Subcutaneous adipose tissue (tissue), 4 donors: Measurements from ENCODE around the gene FRMD5. TPM values are rescaled to one million over a fixed set of nuclear protein-coding genes. Genes with fewer than 3 reads are reported as not detected.

ENCODE experiments used
- small RNA-seq: library from RNA; depleted of rRNA; stranded (forward); fragments of <200 nt; gene quantifications from one replicate; pipeline ENCODE3, GENCODE V24; 2016
- total RNA-seq, 4 donors: library from RNA; depleted of rRNA; stranded (reverse); fragments of >200 nt; gene quantifications; one replicate each; pipeline ENCODE4 v1.1.0, GENCODE V29; 2016
- TF ChIP-seq, protein P1 (sequence below): fragments of 450-650 bp; IDR thresholded peaks from one replicate; pipeline ENCODE4 v1.5.1; 2016; ENCODE audit warnings: low read depth, mild to moderate bottlenecking, control low read depth, antibody characterized with exemption, moderate library complexity

The FRMD5 gene
- total RNA-seq, 4 donors from 2014 or later, result 0.34 TPM; not detected in 3

DNA sequence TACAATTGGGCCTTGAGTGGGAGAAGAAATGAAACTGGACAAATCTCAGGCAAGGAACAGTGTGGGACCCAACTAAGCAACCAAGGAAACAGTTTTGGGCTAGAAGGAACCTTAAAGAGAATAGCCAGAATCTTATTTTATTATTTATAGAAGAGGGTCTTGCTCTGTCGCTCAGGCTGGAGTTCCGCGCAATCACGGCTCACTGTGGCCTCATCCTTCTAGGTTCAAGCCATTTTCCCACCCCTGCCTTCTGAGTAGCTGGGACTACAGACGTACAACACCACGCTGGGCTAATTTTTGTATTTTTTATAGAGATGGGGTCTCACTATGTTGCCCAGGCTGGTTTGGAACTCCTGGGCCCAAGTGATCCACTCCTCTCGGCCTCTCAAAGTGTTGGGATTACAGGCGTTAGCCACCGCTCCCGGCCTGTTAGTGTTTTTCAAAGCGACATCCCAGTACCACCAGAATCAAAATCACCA, 369.0 kb downstream of the FRMD5 start:
- TF ChIP-seq, protein P1, sequence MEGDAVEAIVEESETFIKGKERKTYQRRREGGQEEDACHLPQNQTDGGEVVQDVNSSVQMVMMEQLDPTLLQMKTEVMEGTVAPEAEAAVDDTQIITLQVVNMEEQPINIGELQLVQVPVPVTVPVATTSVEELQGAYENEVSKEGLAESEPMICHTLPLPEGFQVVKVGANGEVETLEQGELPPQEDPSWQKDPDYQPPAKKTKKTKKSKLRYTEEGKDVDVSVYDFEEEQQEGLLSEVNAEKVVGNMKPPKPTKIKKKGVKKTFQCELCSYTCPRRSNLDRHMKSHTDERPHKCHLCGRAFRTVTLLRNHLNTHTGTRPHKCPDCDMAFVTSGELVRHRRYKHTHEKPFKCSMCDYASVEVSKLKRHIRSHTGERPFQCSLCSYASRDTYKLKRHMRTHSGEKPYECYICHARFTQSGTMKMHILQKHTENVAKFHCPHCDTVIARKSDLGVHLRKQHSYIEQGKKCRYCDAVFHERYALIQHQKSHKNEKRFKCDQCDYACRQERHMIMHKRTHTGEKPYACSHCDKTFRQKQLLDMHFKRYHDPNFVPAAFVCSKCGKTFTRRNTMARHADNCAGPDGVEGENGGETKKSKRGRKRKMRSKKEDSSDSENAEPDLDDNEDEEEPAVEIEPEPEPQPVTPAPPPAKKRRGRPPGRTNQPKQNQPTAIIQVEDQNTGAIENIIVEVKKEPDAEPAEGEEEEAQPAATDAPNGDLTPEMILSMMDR, result no peak

DNA sequence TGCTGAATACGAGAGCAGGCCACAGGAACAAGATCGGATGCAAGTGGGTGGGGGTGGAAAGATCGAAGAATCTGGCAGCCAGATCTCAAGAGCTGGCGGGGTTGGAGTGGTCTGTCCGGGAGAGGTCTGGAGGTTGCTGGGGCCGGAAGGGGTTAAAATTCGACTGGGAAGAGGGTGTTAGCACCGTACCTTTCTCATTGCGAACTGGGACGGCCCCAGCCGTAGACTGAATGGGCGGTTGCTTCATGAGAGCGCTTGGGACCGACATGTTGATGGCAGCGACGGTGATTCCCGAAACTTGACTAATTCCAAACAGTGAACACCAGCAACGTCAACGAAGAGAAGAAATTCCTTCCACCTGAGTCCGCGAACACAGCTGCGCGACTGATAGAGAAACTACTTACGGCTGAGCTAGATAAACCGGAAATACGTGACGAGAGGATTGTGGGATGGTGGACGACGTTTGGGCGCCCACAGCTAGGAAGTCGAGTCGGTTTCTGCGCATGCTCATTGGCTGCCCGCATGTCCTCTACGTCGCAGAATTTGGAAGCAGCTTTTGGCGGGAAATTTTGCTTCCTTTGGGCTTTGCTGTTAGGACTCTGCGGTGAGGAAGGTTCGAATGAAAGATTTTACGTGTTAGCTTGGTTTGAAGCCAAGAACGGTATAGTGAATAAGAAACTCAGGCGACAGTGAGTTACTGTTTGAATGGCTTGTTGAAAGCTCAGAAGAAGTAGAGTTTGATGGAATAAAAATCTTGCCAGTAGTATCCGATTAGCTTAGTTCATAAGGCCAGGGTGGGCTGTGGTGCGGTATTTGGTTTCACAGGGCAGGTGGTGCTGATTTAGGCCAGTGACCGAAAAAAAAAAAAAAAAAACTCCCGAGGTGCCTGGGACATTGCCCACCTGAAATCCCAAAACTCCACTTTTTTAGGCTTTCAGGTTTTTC, 370.5 kb downstream of the FRMD5 start, which contains the start of gene MFAP1:
Gene MFAP1, minus strand, starts transcription at position 389 of the 945 bp plus-strand sequence. Its CDS starts 121 bp downstream, at position 268.
- TF ChIP-seq, protein P1, result no peak

DNA sequence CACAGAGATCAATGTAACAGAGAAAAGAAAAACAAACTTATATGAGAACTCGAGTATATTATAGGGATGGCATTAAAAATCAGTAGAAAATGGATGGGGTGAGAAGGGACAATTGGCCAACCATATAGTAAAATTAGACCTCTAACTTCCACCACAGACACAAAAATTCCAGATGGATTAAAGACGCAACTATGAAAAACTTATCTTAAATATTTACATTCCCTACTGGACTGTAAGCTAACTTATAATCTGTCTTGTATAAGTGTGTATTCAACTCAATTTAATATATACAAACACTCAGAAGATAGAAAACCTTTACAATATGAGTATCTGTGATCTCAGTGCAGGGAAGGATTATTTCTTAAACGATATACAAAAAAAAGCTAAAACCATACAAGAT, 373.6 kb downstream of the FRMD5 start:
- TF ChIP-seq, protein P1, result no peak

Small RNA genes within 50 kb of the gene (small RNA-seq; reads per million reads assigned to genes)
- gene RF00019, result 0.49 reads per million

Other genes with a start within 250 kb of the FRMD5 start
- gene GOLM2, start 93.4 kb upstream of the FRMD5 start, total RNA-seq, result 10 to 100 TPM; 62.0 to 93.6 (median 76.8) TPM
- gene CTDSPL2, start 232.4 kb upstream of the FRMD5 start, total RNA-seq, result 10 to 100 TPM; 47.4 to 72.4 (median 54.3) TPM